NCI-H524 treated with DMSO at 0.1 percent for 48 hours (cell line): Measurements from ENCODE around the gene ATF6B.
A peak's percentile ranks its signal among the peaks of the same experiment; 100 is the strongest.
"Not testable (repeated sequence)": the region's sequence is repeated elsewhere in the genome, so short reads cannot be mapped to it uniquely, and the experiment has no call there.

ENCODE experiments used
- DNase-seq: peaks from one replicate; lab custom pipeline; 2025; lab: John Stamatoyannopoulos, UW

The ATF6B gene

GRCh38 chr6:32154514-32155161 is 26.6 kb upstream of the ATF6B start:
- peak; percentile 41 for DNase-seq

DNA sequence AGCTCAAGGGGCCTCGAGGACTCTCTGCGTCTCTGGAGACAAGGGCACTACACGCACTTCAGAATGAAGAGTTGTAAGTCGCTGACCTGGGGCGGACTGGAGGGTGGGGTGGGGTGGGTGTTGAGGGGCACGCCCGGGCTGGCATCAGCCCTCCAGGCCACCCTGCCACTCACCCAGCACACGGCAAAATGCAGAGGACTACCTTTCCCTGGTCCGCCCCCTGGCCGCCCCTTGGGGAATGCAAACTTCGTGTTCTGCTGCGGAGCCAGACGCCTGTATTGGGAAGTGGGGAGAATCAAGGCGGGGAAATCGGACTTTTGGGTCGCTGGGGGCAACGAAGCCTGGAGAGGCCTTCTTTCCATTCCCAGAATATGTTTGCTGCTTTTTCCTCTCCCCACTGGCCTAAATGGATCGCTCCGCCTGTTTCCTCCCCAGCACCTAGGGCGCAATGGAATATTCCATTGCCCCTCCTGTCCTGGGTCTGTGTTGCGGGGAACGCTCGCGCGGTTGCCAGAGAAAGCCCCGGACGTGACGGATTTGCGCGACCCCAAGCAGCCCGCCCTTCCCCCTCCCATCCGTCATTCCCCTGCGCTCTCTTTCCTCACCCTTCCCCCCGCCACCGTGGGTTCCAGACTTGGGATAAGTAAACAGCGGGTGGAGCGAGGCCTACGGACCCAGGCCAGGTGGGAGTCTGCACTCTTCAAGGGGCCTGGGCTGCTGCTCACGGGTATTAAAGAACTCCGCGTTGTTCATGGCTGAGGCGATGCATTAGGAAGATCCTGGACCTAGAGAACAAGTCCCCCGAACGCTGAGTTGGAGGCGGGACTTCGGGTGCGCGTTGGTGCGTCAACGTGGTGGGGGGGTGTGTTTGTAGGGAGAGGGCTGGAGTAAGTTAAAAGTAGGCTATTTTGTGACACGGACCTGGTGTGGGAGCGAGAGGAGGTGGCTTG is 25.8 kb upstream of the ATF6B start, which contains the start of gene PPT2:
TSS of gene PPT2 (plus strand) at position 578 of the 950 bp plus-strand sequence. CDS start 454 bp downstream, outside the sequence.
- peak; percentile 60 for DNase-seq

- DNase-seq: no peak
Measured at GRCh38 chr6:32152769-32153563, 24.9 kb upstream of the ATF6B start.

DNA sequence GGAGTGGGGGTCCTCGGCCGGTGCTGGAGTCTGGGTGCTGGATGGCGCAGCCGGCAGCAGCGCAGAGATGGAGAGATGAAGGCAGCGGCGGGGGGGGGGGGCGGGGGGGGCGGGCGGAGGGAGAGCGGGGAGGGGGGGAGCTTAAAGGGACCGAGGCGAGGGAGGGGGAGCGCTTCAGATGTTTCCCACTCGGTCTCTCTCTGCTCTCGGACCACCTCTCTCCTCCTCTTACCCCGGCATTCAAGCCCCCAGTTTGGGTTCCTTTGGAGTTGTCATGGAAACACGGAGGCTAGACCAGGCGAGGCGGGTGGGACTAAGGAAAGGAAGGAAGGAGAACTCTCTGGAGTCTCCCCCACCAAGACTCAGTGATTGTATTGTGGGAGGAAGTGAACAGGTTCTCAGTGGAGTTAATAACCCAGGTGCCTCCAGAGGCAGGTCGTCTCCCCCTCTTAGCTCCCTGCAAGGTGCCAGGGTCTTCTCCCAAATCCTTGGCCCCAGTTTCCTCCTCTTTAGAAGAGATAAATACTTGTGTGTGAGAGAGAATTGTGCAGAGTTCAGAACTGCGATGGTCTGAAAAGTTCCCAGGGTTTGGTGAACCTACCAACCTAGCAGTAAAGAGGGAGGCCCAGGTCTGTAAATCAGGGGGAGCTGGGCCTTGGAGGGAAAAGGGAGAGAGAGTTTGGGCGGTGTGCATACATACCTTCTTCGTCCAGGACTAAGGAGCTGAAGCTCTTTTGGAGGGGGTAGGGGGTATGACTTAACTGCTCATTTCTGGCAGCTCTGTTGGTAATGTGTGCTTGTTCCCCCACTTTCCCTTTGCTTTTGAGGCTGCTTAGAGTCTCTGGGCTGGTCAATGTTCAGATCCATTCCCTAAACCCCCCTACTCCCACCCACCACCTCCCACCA is 24.1 kb upstream of the ATF6B start, which contains the start of gene PRRT1:
TSS of gene PRRT1 (minus strand) at position 77 of the 906 bp plus-strand sequence. CDS start 112 bp downstream, outside the sequence.
- no peak for DNase-seq

- peak; percentile 97 for DNase-seq
Measured at GRCh38 chr6:32151181-32151862, 23.3 kb upstream of the ATF6B start.

GRCh38 chr6:32149932-32150870 is 22.2 kb upstream of the ATF6B start:
- DNase-seq: no peak

- no peak for DNase-seq
Measured at GRCh38 chr6:32149092-32149755, 21.2 kb upstream of the ATF6B start.

GRCh38 chr6:32148289-32149091 is 20.4 kb upstream of the ATF6B start:
- DNase-seq: no peak

GRCh38 chr6:32147401-32148132 is 19.5 kb upstream of the ATF6B start:
- DNase-seq: no peak

GRCh38 chr6:32146687-32147086 is 18.6 kb upstream of the ATF6B start:
- no peak for DNase-seq

- no peak for DNase-seq
Measured at GRCh38 chr6:32146287-32146686, 18.2 kb upstream of the ATF6B start.

GRCh38 chr6:32144238-32144637 is 16.2 kb upstream of the ATF6B start:
- not testable (repeated sequence) for DNase-seq

DNA sequence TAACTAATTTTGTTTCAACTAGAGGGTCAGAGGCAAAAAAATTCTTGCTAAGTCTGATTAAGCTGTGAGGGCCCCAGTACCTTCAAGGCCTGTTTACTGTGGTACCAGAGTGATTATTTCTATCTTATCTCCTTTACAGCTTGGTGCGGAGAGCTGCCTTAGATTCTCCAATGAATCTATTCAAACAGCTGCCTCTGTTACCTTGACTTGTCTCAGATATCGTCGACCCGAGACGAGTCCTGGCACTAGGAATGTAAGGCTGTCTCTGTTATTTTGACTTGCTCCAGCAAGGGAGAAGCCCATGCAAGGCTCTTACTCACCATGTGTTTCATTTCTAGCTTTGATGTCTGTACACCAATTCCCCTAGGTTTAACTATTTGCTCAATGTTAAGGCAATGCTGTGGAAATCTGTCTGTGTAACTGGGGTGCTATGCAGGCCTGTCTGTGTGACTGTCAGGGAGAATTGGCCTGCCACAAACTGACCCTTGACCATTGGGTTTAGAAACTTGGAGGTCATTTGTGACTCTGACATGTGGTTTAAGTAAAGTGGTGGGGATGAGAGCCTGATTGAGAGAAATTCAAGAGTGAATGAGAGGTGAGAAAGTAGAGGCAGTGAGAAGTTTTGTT is 12.5 kb upstream of the ATF6B start:
- no peak for DNase-seq

GRCh38 chr6:32139590-32139989 is 11.5 kb upstream of the ATF6B start:
- DNase-seq: no peak

DNA sequence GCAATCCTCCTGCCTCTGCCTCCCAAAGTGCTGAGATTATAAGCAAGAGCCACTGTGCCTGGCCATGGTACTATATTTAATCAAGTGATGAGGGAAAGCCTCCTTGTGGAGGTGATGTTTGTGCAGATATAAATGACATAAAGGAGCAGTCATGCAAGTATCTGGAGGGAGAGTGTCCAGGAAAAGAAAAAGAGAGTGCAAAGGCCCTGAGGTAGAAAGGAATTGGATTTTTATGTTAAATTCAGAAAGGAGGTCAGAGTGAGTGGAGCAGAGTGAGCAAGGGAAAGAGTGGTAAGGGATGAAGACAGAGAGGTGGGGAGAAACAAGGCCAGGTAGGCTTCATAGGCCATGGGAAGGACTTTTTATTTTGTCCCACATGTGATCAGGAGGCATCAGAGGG is 9.4 kb upstream of the ATF6B start:
- no peak for DNase-seq

GRCh38 chr6:32133786-32134185 is 5.7 kb upstream of the ATF6B start:
- no peak for DNase-seq

DNA sequence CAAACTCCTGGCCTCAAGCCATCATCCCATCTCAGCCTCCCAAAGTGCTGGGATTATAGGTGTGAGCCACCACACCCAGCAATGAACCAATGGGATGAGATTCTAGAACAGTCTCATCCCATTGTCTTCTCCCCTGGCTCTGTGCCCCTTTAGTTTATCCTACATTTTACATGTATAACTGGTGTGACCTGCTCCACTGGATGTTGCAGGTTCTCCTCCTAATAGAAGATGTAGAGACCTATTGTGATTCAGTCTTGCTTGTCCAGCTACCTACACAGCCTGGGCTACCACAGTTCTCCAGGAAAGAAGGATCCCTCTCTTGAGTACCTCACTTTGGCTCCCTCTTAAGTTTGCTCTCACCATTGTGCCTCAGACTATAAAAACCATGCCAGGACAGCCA is 4.1 kb upstream of the ATF6B start:
- no peak for DNase-seq
